GM18868 (cell line): ENCODE results near the gene ZBTB38.

Experiments used
- ATAC-seq: cut with Tn5 transposase; IDR thresholded peaks from one replicate; pipeline ENCODE4 v1.9.1; 2021; ENCODE audit warnings: mild to moderate bottlenecking, moderate library complexity; ENCODE audit not compliant: unreplicated experiment

ZBTB38 gene

DNA sequence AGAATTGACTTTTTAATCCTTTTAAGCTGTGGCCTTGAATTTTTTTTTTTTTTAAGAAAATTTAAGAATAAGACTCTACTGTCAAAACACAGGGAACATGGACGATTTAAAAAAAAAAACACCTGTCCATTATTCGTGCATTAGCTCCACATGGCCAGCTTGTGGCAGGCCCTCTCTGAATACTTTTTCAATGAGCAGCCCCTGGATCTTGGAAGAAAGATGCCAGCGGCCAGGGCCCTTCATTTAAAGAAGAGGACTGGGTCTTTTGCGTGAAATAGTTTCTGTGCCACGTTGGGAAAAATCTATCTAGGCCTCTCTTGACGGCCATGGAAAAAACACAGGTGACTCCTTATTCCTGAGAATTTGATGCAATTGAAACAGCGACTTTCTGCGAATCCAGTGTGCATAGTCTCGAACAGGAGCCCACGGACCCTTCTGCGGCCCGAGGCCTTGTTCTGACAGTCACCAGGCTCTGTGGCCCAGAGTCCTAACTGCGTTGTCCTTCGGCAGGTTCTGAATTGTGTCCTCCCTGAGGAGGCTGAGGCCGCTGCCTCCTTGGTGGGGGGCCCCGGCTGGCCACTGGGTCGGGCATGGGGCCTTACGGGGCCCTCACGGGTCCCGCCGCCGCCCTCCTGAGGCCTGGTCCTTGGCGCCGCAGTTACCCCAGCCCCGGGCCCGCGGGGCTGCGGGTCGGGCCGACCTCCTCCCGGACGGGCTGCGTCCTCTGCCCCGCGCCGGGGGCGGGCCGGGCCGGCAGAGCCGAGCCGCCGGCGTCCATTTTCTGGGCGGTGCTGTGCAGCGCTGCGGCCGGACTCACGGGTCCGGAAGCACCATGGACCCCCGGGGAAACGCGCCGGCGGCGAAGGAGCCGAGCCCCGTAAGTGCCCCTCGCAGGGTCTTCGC, 33.5 kb downstream of the ZBTB38 start:
- peak; percentile 57 for ATAC-seq

DNA sequence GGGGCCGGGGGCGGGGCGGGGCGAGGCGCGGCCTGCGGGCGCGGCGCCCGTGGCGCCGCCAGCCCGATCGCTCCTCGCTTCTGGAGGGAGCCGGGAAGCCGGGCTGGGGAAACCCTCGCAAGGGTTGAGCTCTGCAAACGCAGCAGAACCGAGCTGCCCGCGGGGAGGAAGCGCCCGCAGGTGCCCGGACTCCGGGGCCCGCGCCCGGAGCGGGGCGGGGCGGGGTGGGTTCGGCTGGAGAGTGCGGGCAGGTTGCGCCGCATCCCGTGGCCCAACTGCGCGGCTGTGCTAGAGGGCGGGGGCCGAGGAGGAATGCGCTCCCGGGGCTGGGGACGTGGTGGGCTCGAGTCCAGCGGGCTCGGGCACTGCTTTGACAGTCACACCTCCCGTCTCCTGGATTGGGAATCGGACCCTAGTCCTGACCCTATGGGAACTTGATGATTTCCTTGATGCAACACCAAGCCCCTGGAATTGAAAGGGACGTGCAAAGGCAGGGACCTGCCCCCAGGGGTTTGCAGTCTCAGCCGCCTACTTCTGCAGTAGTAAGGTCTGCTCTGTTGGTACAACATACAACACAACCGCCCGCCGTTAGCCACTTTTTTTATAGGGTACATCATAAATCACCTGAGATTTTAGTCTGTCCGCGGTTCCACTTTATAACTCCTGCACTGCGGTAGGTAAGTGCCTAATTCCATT, 34.3 kb downstream of the ZBTB38 start:
- peak; percentile 51 for ATAC-seq

DNA sequence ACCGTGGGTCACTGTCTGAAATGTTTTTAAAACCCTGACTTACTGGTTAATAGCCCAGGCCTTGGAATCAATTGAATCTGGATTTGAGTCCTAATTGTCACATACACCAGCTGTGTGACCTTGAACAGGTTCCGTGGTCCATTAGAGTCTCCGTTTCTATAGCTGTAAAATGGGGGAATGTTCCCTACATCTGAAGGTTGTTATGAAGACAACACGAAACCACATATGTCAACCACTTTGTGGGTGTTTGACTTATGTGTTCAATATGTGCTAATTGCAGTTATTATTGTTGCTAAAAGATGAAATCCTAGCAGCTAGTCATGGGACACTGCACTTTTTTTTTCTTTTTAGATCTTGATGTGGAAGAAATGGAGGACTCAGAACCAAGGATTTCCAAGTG, 35.3 kb downstream of the ZBTB38 start:
- no peak for ATAC-seq

DNA sequence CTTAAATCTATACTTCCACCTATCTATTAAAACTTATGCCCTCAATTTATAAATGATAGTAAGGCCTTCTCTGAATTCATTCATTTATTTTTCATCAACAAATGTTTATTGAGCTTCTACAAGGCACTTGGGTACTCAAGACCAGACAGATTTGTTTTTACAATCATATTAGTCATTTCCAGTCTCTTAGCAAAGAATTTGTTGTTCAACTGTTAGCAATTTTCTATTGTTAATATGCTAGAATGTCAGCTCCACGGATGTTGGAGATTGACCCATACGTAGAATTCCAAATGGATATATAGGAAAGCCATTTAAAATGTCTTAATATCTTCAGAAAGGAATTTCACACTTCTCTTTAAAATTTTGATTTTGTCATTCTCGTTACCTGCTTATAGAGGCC, 36.7 kb downstream of the ZBTB38 start:
- no peak for ATAC-seq

DNA sequence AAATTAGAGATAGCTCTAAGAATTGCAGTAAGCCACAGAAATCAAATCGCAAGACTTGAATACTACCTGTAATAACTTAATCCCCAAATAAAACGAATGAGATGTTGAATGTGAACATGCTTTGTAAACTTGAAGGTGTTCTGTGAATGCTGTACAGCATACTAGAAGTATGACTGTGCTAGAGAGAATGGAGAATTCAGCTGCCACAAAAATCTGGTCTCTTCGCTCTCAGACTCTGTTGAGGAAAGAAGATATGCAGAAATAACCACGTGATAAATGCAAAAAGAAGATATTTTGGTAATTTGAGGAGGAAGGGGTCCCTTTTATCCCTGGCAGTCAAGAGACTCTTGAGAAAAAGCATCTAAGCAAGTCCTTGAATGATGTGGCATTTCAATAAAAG, 37.3 kb downstream of the ZBTB38 start:
- ATAC-seq: no peak

DNA sequence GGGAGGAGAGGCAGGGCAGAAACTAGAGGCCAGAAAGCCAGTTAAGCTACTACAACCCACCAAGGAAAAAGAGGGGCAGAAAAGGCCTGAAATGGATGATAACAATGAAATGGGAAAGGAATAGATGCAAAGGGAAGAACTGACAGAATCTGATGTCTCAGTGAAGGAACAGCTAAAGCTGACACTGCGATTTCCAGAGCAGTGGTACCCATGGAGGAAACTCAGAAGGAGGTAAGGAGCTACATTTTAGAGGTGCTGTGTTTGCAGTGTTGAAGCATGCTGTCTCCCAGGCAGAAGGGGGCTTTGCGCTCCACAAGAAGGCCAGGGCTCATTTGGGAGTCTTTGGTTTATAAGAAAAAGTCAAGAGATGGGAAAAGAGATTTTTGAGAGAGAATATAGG, 38.0 kb downstream of the ZBTB38 start:
- ATAC-seq: no peak

DNA sequence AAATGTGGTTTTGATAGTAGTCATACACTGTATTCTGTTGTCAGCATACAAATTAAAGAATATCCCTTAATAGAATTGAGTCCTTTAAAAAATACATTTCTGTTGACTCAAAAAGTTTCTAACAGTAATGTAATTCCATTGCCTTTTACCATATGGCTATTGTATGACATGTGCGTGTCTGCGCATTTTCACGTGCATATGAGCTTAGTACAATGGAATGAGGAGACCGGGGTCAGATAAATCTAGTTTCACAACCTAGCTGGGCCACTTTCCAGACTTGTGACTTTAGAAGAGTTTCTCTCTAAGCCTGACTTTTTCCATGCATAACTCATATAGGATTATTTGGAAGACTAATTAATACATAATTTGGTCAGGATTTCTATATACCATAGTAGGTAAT, 38.7 kb downstream of the ZBTB38 start:
- no peak for ATAC-seq

DNA sequence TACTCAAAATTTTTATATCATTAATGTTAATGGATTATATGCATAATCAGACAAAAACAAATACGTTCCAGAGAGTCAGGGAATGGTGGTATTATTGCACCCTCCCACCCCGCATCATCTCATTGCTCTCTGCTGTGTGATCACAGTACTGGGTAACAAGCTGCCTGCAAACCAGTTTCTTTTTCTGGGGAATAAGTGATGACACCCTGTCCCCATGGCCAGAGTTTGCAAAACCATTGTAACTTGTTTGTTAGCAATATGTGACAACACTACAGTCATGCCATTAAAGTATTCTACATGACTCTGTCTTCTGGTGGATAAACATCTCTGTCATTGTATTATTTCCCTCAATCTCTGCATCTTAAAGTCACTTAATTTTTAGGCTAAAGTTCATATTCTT, 39.5 kb downstream of the ZBTB38 start:
- no peak for ATAC-seq

DNA sequence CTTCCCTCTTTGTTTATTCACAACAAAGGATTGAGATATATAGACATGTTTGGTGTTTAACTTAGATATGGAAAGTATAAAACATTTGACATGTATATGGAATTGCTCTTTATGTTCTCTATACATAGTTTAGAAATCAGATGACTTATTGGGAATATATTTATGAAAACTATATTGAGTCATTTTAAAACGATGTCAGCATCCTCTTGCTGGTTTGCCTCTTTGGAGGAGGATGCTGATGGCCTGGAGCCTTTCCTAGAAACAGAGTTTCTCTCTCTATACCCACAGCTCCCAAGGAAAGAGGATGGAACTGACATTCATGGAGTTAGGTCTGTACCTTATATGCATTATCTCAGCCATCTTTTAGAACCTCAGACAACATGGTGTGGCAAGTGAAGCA, 40.3 kb downstream of the ZBTB38 start:
- no peak for ATAC-seq

DNA sequence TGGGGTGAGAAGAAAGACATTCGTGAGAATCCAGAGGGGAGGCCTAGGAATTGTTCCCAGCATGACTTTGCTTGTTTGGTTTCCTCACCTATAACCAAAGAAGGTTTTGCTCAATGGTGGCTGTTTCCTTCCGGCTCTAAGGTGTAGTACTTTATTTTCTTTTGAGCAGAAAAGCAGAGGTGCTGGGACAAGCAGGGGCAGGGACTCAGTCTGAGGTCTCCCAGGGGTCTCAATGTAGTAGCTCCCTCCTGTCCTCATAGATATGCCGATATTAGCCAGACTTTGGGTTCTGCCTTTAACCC, 41.6 kb downstream of the ZBTB38 start:
- no peak for ATAC-seq

DNA sequence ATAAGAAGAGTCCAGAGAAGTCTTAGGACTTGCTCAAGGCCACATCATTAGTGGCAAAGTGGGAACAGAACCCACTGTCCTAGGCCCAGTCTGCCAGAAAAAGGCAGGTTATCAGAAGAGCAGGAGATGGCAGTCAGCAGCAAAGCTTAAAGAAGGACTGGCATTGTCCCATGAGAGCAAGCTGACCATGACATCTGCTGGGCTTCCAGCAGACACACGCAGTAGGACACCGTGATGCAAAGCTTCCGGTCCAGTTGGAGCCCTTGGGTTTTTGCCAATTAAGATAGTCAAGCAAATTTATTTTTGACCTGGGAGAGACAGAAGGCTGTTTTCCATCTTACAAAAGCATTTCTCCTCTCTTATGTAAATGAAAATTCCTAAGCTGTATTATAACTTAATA, 42.1 kb downstream of the ZBTB38 start:
- ATAC-seq: no peak

DNA sequence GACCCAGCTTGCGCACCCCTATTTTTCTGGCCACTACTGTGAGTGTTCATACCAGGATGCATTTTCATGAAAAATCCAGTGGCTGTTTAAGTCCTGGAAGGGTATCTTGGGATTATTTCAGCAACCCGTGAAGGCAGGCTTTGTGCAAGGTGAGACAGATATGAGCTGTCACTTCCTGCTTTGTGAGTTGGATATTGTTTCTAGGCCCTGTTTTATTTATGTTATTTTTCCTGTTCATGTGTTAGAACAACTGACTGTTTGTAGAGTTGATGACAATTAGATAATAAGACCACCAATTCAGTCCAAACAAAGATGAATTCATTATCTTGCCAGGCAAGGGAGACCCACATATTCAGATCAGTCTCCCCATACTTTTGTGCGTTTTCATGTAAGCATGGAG, 42.5 kb downstream of the ZBTB38 start:
- ATAC-seq: no peak

DNA sequence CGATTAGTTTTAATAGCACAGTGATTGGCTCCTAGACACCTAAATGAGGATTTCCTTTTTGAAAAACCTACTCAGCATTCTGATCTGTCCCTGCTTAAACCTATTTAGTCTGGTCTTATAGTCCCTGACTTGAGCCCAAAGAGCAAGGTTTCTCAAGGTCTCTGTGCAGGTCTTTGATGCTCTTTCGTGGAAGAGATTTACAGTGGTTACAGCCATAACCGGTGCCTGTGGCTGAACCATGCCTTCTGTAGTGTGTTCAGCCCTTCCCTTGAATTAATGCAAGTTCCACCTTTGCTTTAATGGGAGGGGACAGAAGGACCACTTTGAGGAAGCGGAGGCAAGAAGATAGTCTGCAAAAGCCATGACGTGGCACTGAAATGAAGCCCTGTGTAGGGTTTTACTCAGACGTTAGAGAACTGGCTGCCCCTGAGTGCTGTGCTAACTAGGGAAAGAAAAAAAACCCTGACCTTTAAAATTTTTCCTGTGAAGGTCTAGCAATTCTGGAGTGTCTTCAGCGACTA, 43.0 kb downstream of the ZBTB38 start:
- ATAC-seq: peak; percentile 54

DNA sequence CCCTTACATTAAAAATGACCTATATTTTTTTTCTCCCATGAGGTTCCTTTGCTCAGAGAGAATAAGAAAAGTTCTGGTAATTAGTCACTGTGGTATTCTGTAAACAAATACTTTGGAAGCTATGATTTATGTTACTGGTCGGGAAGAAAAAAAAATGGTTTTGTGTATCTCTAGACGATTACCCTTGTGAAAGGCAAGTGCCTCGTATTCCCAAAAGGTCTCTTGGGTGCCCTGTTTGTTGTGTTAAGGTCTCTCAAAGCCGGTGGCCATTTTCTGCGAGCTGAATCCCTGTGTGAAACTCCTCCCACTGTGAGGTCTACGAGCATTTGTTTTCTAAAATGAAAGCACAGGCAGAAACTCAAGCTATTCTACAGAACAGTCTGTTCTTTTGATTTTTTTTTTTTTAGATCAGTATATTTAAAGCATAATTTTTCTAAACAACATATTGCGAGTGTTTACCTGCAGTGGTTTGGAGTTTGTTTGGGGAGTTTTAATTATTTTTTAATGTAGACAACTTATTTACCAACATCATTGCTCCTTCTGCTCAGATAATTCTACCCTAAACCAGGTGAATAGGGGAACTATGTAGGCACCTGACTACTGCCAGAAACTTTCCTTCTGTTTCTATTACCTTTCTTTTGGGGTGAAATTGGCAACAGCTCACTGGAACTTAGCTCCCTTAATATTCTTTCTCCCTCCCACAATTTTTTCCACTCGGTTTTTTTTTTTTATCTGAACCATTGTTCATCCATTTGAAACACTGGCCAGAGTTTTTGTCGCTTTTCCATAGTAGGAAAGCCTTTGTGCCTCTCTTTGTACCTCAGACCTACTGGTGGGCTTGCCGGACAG, 44.0 kb downstream of the ZBTB38 start:
- peak; percentile 31 for ATAC-seq

DNA sequence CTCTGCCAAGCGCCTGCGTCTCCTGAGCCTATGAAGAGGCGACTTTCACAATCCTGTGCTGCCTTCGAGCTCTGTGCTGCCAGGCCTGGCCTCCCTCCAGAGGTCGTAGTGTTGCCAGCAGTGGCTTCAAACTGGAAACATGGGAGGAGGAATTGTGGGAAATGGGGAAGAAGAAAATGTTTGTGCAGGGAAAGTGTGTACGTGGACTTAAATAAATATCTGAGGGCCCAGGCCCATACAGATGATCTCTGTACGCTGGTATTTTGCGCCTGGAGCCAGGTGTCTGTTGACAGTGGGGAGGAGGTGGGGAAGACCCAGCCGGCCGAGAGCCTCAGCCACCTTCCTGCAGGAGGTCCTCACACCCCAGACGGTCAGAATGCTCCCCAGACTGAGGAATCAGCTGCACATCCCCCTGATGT, 44.6 kb downstream of the ZBTB38 start:
- ATAC-seq: no peak

DNA sequence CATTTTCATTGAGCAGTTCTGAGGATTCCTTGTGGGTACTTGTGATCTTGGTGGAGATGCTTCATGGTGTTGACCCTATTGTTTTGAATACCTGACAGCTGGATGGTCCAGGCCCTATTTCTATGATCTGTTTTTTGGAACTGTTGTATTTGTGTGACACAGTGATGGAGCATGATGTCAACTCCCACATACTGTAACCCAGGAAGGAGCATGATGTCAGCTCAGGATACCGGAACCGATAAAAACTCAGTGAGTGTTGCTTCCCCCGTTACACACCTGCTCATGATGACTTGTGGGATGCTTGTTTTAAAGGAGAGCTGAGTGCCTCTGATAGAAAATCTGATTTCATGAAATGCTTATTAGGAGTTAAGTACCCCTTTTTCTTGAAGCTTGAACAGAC, 45.1 kb downstream of the ZBTB38 start:
- ATAC-seq: no peak

DNA sequence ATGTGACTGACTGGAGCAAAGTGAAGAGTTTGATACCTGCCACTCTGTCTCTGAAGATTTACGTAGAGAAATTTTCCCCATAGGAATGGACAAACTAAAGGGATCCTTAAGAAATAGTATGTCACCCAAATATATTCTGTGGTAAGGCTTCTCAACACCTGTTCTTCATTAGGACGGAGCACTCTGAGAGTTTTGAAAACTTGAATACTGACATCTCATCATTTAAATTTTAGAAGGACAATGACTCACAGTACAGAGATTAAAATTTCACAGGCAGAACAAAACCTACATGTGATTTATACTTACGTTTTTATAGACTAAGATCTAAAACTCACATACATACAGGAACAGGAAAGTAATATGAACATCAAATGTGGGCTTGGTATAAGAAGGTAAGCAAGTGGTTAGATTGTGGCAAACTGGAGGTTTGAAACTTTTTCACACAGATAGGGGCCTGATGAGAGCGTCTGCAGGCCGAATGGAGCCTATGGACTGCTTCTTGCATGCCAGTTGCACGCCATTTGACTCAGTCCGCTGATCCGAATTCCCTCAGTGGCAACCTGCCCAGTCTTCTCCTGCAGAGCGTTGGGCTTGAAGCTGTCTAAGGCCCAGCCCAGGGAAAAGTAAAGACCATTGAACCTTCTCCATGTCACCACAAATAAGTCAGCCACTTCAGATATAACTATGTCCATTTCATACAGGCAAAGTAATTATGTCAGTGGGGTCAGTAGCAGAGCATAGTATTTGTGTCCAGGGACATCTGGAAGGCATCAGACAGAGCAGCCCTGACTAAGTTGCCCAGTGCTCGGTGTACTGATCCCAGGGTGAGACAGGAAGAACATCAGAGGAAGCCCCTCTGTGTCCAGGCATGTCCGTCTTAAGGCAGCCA, 45.7 kb downstream of the ZBTB38 start:
- ATAC-seq: no peak

DNA sequence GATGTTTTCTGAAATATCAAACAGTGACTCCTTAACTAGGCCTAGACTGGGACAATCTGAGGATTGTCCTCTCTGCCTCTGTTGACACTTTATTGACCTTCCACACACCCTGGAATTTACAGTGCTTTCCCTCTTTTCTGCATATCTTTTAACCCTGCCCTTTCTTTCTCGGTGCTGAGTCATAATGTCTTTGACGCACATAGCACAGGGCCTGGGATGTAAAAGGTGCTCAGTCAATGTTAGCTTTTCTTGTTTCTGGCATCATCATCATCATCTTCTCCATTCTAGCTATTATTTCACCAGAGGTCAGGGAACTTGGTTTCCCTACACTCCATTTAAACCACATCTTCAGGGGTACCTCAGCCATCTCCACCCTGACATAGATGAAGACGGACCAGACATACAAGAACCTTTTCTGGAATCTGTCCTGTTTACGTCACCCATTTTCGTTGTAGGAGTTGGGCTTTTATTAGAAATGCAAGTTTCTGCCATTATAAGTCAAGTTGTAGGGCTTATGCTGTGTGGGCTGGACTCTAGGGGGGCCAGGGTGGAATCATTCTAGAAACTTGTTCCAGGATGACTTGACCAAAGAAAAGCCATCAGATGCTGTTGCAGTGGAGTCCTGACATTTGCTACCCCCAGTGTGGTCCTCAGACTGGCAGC, 46.6 kb downstream of the ZBTB38 start:
- ATAC-seq: no peak

DNA sequence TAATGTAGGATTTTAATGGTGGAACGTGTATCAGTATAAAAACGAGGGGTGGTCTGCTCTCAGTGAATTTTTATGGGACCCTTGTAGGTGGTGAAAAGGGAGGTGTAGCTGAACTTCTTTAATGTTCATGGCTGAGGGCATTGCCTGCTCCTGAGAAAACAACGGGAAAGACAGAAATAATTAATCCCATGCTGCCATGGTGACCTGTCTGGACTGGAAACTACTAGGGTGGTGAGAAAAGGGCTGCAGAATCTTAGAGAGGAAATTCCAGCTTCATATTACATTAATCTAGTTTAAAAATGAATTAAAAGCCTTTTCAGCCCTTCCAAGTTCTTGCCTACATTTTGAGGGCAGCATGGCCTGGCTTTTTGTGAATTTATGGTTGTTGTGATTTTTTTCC, 47.6 kb downstream of the ZBTB38 start:
- no peak for ATAC-seq
